HG03159 (cell line): ENCODE measurements around the gene PCDHGA5.
"Not testable (repeated sequence)": the region's sequence is repeated elsewhere in the genome, so short reads cannot be mapped to it uniquely, and the experiment has no call there.

Source experiments
- ATAC-seq: cut with Tn5 transposase; IDR thresholded peaks from one replicate; pipeline ENCODE4 v1.9.1; 2021; ENCODE audit warnings: mild to moderate bottlenecking, moderate library complexity; ENCODE audit not compliant: unreplicated experiment

The PCDHGA5 gene

GRCh38 chr5:141363952-141364660, at the start of gene PCDHGA5:
TSS of gene PCDHGA5 (plus strand) at chr5:141364162. CDS start at chr5:141364331, 169 bp downstream.
- no peak for ATAC-seq

DNA sequence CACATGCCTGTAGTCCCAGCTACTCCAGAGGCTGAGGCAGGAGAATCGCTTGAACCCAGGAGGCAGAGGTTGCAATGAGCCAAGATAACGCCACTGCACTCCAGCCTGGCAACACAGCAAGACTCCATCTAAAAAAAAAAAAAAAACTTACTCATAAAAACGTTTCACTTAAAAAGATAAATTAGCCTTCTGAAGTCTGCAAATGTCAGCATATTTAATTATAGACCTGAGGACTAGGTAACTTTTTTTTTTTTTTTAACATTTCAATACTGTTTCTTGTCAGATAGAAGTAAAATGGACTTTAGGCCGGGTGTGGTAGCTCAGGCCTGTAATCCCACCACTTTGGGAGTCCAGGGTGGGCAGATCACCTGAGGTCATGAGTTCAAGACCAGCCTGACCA, 47.0 kb upstream of the PCDHGA5 start:
- ATAC-seq: not testable (repeated sequence)

DNA sequence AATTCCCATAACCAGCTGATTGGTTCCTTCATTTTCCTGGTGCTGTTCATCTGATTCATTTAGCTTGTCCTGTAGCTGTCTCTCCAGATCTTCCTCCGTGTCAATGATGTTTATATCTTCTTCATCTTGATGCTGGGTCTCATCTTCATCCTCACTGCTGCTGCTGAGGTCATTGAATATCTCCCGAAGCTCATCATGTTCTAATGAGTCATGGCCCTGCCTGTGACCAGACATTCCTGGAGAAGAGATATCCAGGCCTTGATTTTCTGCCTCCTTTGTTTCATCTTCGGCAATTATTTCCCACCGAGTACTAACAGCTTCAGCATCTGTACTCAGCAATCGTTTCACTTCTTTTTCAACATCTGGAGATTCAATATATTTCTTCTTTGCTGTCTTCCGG, 44.8 kb upstream of the PCDHGA5 start:
- no peak for ATAC-seq

- no peak for ATAC-seq
Observed at GRCh38 chr5:141319699-141320098, 44.3 kb upstream of the PCDHGA5 start.

- peak; percentile 91 for ATAC-seq
Observed at GRCh38 chr5:141320225-141321169, 43.5 kb upstream of the PCDHGA5 start, which contains the start of gene TAF7. TSS of gene TAF7 (minus strand) at chr5:141320784. CDS start at chr5:141320044, 740 bp downstream.

GRCh38 chr5:141322261-141322660, 41.7 kb upstream of the PCDHGA5 start:
- no peak for ATAC-seq

DNA sequence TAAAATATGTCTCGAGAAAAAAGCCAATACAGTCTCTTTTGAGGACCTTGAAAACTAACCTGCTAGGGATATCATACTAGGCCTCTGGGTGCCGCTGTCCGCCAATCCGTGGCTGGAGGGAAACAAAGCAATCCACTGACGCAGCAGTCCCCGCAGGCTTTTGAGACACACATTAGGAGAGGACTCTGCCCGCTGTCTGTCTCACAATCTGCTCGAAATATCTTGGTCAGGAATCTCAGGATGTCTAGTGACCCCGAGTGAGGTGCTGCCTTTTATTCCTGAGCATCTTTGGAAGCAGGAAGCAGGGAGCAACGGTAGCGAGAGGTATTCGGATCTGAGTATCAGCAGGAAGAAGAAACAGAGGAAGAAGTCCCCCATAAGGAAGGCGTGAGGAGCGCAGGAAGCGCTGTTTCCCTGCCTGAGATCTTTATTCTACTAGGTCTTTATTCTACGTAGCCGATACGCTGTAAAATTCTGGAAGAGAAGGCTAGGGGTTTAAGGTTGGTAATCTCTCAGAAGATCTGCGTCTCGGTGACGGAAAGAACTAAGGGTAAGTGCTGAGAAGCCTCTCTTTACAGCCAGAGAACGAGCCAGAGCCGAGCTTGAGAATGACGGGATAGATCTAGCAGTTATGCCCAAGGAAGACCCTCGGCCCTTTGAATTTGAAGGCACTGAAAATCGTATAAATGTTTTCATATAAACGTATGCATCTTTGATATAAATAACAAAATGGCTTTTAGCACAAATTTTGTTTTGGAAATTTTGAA, 37.7 kb upstream of the PCDHGA5 start:
- peak; percentile 62 for ATAC-seq

GRCh38 chr5:141328231-141328630, 35.7 kb upstream of the PCDHGA5 start:
- no peak for ATAC-seq

DNA sequence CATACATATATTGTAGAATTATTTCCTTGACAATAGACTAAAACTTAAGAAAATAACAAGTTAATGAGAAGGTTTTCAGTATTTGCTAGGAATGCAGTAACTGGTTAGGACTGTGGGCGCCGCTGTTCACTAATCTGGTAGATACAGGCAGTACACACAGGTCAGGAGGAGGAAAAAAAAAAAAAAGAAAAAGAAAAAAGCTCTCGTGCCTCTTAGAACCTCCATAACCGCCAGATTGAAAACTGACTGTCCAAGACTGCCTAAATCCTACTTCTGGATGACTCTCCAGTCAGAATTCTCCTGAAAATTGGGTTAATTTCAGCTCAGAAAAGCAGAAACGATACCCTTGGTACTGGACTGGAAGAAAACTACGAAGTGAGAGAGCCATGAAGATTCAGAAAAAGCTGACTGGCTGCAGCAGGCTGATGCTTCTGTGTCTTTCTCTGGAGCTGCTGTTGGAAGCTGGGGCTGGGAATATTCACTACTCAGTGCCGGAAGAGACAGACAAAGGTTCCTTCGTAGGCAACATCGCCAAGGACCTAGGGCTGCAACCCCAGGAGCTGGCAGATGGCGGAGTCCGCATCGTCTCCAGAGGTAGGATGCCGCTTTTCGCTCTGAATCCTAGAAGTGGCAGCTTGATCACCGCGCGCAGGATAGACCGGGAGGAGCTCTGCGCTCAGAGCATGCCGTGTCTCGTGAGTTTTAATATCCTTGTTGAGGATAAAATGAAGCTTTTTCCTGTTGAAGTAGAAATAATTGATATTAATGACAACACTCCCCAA, 33.5 kb upstream of the PCDHGA5 start, which contains the start of gene PCDHGA1:
Gene PCDHGA1 (plus strand): TSS at position 216 of the 782 bp plus-strand sequence.
- peak; percentile 56 for ATAC-seq

DNA sequence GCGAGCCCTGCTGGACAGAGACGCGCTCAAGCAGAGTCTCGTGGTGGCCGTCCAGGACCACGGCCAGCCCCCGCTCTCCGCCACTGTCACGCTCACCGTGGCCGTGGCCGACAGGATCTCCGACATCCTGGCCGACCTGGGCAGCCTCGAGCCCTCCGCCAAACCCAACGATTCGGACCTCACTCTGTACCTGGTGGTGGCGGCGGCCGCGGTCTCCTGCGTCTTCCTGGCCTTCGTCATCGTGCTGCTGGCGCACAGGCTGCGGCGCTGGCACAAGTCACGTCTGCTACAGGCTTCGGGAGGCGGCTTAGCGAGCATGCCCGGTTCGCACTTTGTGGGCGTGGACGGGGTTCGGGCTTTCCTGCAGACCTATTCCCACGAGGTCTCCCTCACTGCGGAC, 31.4 kb upstream of the PCDHGA5 start:
- ATAC-seq: not testable (repeated sequence)

- ATAC-seq: no peak
Observed at GRCh38 chr5:141338538-141339306, 25.2 kb upstream of the PCDHGA5 start, which contains the start of gene PCDHGA2. TSS of gene PCDHGA2 (plus strand) at chr5:141338760.

DNA sequence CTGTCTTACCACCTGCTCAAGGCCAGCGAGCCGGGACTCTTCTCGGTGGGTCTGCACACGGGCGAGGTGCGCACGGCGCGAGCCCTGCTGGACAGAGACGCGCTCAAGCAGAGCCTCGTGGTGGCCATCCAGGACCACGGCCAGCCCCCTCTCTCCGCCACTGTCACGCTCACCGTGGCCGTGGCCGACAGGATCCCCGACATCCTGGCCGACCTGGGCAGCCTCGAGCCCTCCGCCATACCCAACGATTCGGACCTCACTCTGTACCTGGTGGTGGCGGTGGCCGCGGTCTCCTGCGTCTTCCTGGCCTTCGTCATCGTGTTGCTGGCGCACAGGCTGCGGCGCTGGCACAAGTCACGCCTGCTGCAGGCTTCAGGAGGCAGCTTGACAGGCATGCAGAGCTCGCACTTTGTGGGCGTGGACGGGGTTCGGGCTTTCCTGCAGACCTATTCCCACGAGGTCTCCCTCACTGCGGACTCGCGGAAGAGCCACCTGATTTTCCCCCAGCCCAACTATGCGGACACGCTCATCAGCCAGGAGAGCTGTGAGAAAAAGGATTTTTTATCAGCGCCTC, 23.1 kb upstream of the PCDHGA5 start:
- not testable (repeated sequence) for ATAC-seq

DNA sequence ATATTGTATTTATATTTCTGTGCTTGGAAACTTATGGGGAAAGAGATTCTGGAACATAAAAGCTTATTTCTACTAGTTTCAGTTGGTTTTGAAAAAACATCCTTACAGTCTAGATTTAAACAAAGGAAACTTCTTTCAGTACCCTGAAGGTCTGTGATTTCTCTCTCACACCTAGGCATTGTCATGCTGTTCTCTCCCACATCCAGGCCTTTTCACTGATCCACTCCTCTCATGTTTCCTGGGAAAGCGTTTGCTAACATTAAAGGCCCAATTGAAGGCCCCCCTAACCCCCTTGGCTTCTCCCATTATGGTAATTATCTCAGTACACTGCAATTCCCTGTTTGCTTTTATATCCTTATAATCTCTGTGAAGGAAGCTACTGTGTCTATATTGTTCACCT, 21.2 kb upstream of the PCDHGA5 start:
- no peak for ATAC-seq

- ATAC-seq: no peak
Observed at GRCh38 chr5:141343242-141343952, 20.6 kb upstream of the PCDHGA5 start, which contains the start of gene PCDHGA3. TSS of gene PCDHGA3 (plus strand) at chr5:141343829. CDS start at chr5:141344034, 205 bp downstream.

DNA sequence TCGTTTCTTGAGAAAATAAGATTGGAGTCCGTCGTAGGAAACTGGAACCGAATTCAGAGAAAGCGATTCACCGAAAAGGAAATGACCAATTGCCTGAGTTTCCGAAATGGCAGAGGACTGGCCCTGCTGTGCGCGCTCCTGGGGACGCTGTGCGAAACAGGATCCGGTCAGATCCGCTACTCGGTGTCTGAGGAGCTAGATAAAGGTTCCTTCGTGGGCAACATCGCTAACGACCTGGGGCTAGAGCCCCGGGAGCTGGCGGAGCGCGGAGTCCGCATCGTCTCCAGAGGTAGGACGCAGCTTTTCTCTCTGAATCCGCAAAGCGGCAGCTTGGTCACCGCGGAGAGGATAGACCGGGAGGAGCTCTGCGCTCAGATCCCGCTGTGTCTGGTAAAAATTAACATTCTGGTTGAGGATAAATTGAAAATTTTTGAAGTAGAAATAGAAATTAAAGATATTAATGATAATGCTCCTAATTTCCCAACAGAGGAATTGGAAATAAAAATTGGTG, 20.0 kb upstream of the PCDHGA5 start:
- ATAC-seq: no peak

DNA sequence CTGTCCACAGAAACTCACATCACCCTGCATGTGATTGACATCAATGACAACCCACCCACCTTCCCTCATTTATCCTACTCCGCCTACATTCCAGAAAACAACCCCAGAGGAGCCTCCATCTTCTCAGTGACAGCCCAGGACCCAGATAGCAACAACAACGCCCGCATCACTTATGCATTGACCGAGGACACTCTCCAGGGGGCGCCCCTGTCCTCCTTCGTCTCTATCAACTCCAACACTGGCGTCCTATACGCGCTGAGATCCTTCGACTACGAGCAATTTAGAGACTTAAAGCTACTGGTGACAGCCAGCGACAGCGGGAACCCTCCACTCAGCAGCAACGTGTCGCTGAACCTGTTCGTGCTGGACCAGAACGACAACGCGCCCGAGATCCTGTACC, 18.6 kb upstream of the PCDHGA5 start:
- no peak for ATAC-seq

GRCh38 chr5:141346017-141346416, 17.9 kb upstream of the PCDHGA5 start:
- ATAC-seq: not testable (repeated sequence)
